DMS53 treated with DMSO at 0.1 percent for 48 hours (cell line): ENCODE measurements around the gene SCNN1B.
"Not testable (repeated sequence)": the region's sequence is repeated elsewhere in the genome, so short reads cannot be mapped to it uniquely, and the experiment has no call there.

Experiments
- DNase-seq: peaks from one replicate; lab custom pipeline; 2025; ENCODE audit not compliant: unreplicated experiment; lab: John Stamatoyannopoulos, UW

The SCNN1B gene

DNA sequence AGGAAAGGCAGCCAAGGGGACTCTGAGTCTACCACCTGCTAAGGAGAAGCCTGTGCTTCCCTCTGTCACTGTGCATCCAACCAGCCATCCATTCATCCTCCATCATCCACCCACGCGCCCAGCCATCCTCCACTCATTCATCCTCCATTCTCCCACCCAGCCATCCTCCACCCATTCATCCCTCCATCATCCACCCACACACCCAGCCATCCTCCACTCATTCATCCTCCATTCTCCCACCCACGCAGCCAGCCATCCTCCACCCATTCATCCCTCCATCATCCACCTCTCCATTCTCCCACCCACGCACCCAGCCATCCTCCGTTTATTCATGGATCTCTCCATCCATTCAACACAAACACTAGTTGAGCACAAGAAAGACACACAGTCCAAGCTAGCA is 76.8 kb downstream of the SCNN1B start:
- no peak for DNase-seq

DNA sequence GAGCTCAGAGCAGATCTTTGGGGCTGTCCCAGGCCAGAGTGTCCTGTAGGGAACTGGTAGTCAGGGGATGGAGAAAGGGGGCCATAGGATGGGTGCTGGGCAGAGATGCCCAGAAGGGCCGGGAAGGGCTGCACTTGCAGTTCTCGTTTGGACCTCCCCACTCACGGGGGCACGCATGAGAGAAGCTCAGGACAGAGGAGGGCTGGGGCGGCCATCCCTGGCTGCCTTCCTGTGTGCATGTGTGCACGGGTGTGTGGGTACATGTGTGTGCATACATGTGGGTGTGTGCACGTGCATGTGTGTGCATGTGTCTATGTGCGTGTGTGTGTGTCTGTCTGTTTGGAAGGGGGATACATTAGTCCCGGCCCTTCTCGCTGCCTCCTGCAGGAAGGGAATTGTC is 77.6 kb downstream of the SCNN1B start:
- DNase-seq = no peak

DNA sequence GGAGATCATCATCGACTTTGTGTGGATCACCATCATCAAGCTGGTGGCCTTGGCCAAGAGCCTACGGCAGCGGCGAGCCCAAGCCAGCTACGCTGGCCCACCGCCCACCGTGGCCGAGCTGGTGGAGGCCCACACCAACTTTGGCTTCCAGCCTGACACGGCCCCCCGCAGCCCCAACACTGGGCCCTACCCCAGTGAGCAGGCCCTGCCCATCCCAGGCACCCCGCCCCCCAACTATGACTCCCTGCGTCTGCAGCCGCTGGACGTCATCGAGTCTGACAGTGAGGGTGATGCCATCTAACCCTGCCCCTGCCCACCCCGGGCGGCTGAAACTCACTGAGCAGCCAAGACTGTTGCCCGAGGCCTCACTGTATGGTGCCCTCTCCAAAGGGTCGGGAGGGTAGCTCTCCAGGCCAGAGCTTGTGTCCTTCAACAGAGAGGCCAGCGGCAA is 78.4 kb downstream of the SCNN1B start:
- no peak for DNase-seq

DNA sequence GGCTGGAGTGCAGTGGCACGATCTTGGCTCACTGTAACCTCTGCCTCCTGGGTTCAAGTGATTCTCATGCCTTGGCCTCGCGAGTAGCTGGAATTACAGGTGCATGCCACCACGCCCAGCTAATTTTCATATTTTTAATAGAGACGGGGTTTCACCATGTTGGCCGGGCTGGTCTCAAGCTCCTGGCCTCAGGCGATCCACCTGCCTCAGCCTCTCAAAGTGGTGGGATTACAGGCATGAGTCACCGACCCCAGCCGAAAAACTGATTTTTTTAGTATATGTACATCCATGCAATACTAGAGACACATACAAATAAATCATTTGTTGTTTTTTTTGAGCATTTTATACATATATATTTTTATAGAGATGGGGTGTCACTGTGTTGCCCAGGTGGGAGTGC is 79.6 kb downstream of the SCNN1B start:
- not testable (repeated sequence) for DNase-seq

DNA sequence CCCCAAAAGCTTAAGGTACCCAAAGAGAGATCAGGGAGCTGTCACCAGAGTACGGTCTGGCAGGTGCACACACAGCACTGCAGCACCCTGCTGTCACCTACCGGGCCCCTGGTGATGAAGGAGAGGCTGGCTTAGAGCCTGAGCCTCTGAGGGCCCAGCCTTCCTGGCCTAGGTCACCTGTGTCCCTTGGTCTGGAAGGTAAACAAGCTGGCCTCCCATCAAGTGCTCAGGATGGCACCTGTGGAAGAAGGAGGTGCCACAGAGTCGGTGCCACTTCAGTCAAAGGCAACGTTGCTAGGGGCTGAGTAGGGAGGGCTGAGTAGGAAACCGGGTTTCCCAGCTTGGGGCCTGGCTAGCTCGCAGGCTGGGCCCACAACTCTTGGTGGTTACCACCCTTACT is 80.2 kb downstream of the SCNN1B start:
- DNase-seq = peak; percentile 37

DNA sequence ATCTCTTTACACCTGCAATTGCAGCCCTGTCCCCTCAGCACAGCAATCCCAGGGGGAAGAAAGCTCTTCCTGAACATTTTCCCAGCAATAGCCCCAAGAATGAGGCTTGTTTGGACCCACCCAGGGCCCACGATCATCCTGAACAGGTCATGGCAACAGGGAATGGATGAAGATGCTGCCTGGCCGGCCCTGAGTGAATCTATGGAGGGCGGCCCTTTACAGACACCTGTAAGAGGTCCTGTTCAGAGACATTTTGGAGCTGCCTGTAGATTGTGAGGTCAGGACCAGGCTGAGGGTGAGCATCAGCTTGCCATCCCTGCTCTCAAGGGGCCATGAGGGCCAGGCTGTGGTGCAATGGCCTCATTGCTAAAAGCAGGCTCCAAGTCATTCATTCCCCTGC is 81.8 kb downstream of the SCNN1B start:
- no peak for DNase-seq

DNA sequence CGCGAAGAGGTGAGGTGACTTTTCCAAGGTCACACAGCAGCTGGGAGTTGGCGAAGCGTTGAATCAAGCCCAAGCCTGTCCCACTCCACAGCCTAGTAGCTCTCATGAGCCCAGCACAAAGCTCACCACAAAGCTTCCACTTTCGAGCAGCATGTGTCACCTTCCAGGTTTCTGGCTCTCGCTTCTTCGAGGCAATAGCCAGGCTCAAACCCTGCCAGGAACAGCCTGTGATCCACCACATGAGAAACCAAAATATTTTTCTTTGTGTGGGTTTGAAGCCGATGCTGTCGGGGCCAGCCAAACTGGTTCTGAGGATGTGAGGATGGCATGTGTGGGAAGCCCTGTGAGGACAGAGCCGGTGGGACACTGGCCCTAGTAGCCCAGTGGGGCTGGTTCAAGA is 82.8 kb downstream of the SCNN1B start:
- DNase-seq = no peak

DNA sequence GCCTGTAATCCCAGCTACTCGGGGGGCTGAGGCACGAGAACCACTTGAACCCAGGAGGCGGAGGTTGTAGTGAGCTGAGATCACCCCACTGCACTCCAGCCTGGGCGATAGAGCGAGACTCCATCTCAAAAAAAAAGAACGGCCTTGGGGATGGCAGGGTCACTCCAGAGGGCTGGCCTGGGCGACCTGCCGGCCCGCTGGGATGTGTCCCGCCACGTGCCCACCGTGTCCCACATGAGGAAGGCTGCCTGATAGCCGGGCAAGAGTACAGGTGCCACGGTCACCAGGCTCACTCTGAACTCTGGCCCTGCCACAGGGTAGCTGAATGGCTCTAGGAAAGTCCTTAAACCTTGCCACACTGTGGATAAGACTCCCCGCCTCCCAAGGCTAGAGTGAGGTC is 83.3 kb downstream of the SCNN1B start:
- DNase-seq = no peak

DNA sequence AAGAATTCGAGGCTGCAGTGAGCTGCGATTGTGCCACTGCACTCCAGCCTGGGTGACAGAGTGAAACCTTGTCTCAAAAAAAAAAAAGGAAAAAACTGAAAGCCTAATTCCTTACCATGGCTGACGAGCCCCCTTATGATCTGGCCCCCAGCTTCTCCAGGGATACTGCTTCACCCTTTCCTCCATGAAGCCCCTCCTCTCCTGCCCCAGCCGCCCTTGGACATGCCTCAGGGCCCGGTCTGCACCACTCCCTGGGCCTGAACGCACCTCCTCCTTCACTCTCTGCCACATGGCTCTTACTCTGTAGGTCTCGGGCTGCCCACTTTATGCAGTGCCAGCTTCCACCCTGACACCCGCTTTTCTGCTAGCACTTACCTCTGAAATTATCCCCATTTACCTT is 85.6 kb downstream of the SCNN1B start:
- no peak for DNase-seq

DNA sequence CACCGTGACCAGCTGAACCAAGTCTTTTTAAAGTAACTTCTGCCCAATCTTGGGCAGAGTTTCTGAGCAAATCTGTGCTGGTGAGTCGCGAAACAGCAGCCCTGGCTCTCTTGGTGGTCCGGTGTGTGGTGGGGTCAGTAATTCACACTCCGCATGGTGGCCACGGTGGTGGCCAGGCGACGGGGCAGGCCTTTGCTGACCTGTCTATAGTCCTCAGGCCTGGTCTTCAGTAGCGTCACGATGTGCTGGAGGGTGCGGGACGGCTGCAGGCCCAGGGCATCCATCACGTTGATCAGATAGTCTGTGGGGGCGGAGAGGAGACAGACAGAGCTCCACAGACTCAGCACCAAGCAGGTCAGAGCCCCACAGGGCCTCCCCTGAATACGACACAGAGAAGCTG is 86.7 kb downstream of the SCNN1B start:
- DNase-seq = no peak

DNA sequence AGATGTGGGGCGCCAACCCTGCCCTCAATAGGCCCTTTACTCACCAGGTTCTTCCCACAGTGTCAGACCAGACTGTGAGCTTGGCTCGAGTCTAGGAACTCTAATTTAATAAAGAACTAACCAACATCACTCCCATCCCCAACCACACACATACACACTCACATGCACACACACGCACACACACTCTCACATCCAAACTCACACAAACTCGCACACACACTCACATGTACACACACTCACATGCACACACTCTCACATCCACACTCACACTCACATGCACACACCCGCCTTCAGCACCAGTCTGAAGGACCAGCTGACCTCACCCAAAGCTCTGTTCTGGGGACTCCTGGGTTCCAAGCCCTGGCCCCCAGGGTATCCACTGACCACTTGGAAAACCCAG is 87.1 kb downstream of the SCNN1B start:
- DNase-seq = no peak

DNA sequence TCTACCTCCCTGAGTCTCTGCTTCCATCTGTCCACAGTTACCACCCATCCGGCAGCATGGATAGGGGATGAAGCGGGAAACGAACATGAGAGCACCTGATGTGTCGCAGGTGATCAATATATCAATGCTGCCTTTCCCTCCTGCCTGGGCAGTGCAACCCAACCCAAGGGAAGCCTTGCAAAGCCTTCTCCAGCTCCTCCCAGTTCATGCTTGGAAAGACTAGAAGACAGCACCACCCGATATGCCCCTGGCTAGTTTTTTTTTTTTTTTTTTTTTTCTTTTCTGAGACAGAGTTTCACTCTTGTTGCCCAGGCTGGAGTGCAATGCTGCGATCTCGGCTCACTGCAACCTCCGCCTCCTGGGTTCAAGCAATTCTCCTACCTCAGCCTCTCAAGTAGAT is 87.8 kb downstream of the SCNN1B start:
- not testable (repeated sequence) for DNase-seq

DNA sequence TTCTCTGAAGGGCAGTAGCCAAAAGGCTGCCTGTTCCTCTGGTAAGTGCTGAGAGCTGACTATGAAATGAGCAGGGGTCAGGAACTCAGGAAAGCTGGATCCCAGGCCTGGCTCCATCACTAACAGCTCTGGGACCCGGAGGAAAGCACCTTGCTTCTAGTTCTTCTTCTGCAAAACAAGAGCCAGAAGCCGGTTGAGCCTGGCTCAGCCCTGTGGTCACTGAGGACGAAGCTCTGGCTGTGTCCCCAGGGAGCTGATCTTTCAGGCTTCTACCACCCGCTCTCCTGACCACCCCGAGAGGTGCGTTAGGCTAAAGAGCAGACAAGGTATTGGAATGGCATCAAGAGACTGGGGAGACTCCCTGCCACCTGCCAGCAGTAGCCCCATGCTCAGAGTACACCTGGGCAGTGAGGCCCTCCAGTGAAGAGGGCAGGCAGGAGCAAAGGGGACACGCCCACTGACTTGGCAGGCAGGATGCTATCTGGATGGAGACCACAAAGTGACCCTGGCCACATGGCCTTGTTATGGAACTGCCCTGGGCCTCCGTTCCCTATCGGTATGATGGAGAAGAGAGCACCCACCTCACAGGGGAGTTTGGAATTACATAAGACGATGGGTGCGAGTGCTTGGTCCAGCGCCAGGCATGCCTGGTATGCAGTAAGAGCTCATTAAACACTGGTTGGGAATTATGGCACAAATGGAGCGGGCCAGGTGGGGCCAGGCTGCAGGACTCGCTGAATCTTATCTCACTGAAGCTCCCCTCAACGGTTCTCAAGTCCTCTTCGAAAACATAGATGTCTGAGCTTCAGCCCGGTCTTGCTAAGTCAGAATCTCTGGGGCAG is 89.5 kb downstream of the SCNN1B start:
- no peak for DNase-seq

DNA sequence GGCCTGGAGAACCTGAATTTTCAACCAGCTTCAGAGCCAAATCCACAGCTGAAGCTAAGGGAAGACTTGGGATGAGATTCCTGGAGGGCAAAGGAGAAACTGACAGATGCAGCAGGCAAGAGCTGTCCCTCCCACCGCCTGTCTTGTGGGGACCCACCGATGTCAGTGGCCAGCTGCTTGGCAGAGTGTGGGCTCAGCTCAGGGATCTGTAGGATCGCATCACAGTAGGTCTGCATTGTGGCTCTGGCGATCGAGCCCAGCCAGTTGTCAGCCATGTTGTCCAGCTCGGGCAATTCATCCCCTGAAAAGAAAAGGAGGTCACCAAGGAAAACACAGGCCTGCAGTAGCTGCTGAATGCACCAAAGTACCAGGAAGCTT is 90.1 kb downstream of the SCNN1B start:
- DNase-seq = no peak

DNA sequence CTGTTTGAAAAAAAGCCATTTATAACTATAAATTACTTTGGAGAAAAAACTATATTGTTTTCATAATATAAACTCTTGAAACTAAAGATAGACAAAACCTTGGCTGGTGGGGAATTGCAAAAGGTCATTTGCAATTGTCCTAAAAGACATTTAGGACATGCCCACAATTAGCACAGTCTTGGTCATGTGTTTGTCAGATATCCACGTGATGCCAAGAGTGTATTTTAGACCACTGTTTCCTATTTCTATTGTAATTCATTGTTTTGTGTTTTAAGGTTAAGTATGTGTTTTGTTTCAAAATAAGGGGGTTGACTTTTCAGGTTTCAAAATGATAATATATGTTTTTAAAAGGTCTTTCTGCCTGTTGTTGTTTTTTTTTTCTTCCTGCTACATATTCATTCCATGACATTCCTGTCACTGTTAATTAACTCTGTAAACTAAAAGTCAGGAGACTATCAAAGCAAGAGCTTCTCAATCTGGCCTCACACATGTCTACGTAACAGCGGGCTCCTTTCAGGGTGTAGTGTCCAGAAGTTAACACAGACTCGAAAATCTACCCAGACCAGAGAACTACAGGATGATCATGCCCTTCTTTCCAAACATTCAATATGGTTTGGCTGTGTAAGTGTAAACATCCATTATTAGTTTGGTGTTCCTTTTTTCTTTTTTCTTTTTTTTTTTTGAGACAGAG is 92.2 kb downstream of the SCNN1B start:
- DNase-seq = no peak

DNA sequence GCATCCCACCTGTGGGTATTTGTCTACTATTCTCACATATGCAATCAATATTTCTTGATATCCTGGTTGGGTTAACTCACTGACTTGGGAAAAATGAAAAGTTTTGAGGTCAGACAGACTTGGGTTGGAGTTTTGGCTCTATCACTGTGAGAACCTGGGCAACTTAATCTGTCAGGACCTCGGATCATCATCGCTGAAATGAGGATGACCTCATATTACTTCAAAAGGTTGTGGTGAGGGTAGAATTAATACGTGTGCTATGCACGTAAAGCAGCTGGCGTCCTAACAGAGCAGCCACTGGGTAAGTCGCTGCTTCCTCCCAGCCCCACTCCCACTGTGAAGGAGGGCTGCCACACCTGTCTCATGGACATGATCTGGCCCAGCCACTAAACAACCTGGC is 93.6 kb downstream of the SCNN1B start:
- DNase-seq = no peak

DNA sequence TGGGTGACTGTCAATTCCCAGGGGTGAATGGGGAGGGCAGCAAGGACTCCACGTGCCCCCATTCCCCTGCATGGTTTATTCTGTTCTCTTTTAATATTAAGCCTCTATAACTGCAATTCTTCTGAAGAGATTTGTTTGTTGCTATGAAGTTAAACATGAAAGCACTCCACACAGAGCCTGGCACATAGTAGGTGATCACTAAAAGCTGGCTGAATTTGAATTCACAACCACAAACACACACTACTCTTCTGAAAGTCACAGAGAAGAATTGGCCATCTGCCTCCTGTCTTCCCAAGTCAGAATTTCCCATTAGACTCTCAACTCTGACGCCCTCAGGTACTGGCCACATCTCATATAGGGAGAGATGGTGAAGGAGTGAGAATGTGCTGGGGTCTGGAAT is 95.4 kb downstream of the SCNN1B start:
- DNase-seq = no peak

DNA sequence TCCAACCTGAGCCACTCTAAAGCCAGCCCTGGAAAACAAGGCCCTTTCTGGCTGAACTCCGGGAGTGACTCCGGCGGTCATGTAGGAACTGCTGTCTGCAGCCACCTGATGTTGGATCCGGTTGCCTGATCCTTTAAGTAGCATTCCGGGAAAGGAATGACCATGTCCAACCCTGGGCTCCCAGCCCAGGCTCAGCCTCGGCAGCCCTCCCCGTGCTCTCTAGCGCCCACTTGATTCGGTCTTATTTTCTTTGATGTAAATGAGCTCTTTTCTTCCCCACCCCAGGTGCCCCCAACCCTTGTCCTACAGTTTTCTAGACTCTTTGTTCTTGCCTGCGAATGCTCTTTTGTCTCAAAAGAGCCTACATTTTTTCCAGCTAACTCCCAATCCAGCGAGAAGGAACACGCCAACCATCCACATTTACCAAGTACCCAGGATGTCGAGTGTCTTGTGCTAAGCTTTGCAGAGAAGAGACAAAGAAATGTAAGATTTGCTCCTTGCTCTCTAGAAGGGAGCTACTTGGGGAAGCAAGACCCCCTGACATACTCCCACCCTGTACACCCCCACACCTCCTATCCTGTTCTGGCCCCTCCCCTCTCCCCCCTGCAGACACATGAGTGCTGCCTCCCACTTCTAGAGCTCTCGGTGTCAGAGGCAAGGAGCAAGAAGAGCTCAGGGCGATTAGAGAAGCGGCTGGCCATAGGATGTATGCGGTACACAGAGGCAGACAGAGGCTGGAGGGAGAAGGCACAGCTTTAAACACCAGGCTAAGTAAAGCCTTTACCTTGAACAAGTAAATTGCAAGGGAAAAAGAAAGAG is 97.1 kb downstream of the SCNN1B start:
- DNase-seq = no peak

DNA sequence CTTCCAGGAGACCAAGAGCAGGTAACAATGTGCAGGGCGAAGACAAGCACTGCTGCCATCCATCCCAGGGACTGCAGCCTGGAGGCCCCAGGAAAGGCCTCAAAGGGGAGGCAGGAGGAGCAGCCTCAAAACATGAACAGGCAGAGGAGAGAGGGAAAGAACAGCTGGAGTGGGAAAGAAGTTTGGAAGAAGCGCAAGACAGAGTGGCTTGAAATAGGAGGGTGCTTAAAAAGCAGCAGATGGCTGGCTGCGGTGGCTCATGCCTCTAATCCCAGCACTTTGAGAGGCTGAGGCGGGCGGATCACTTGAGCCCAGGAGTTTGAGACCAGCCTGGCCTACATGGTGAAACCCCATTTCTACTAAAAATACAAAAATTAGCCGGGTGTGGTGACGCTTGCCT is 98.3 kb downstream of the SCNN1B start:
- not testable (repeated sequence) for DNase-seq

DNA sequence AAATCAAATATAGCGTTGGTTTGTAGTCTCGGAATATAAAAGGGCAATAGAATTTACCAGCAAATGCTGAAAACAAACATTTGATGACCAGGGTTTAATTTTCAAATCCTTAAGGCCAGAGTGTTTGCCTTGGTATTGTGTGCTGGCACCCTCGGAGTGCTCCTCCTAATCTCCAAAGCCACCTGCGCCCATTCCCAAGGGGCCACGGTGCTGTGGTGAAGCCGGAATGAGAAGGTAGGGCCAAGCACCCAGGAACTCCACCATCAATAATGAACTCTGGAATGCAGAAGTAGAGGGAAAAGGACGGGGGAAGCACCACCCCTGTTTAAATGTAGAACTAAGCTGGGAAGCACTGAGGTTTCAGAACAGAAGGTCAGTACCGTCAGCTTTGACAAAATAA is 99.0 kb downstream of the SCNN1B start:
- no peak for DNase-seq

DNA sequence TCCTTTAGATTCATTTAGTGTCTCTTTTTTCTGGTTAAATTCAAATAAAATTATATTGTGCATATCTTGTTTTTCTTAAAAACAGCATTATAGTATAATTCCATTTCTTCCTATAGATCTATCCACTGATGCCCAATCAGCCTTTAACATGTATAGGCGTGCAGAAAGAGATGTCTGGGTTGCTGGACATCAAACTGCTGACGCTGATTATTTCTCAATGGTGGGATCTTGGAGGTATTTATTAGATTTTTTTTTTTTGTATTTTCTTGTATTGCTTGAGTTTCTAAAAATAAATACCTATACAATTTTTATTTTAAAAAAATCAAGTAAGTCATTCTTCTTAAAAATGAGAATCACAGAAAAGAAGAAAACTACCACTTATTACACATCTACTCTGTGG is 100.0 kb downstream of the SCNN1B start:
- no peak for DNase-seq

DNA sequence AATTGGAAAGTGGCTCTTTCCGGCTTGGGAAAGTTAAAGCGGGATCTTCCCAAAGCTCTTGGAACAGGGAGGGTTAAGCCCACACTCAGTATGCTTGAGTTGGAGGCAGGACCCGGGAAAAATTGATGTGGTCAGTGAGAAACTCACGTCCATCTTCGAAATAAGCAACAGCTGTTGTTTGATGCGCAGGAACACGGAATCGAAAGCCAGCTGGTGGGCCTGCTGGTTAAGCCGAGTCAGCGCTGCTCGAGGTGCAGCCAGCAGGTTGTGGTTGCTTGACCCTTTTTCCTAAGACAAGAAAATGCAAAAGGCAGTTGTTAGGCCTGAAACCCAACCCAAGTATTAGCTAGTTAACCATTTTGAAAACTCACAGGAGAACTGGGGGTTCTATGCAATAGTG is 101.4 kb downstream of the SCNN1B start:
- no peak for DNase-seq
